BJ (cell line): ENCODE results near the gene CMSS1. TPM values are rescaled to one million over a fixed set of nuclear protein-coding genes. Genes with fewer than 3 reads are reported as not detected.

ENCODE experiments used
- CTCF ChIA-PET: fragments of 350-600 bp; formaldehyde crosslinking; extraction: SDS; loops from one replicate; lab custom pipeline; 2021; ENCODE audit warnings: antibody characterized with exemption, inconsistent platforms; lab: Yijun Ruan, JAX
- POLR2A ChIA-PET: fragments of 300-600 bp; sonication (Branson Sonifier 250); formaldehyde crosslinking; extraction: SDS; loops from one replicate; lab custom pipeline; 2021; ENCODE audit warnings: antibody characterized with exemption; lab: Charles Lee
- DNase-seq: peaks from one replicate; pipeline ENCODE4 v3.0.0-alpha.2; 2011; ENCODE audit warnings: low read depth
- H3K27me3 ChIP-seq: 2 replicates; pipeline ENCODE4 v1.6.0; 2011; ENCODE audit warnings: low read length; ENCODE audit not compliant: control insufficient read depth, insufficient read depth
- H3K36me3 ChIP-seq: 2 replicates; pipeline ENCODE4 v1.5.1; 2011; ENCODE audit warnings: low read length; ENCODE audit not compliant: control insufficient read depth, insufficient read depth
- H3K4me3 ChIP-seq: 2 replicates; pipeline ENCODE4 v1.5.1; 2011; ENCODE audit warnings: low read depth, mild to moderate bottlenecking, control low read depth, low read length
- polyA plus RNA-seq: library from polyadenylated mRNA; depleted of rRNA; stranded (reverse); fragments of >200 nt; gene quantifications from 2 replicates; pipeline ENCODE4 v1.2.3, GENCODE V29; 2011
- TF ChIP-seq, protein P1 (sequence below): IDR thresholded peaks from 2 replicates; pipeline ENCODE4 v1.5.1; 2011; ENCODE audit warnings: low read depth, mild to moderate bottlenecking, control low read depth, inconsistent platforms, low read length, moderate library complexity; ENCODE audit not compliant: insufficient read depth

Gene CMSS1
- polyA plus RNA-seq, 1 experiment: 6.7 TPM

DNA sequence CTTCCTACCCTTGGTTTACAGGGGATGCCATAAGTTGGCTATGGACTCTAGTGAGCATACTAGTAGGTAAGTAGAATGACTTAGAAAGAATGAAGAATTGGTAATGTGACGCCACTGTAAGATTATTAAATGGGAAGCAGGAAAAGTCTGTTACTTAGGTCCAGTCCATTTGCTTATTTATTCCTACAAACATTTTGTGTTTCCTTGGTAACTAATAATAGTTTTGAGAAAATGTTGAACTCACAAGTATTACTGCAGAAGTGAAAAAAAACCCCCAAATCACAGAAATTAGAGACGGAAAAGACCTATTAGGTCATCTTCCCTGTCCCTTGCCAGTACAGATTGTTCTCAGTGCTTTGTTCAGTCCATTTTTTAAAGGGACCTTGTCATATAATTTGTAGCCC, 63.5 kb downstream of the CMSS1 start:
- POLR2A ChIA-PET: no interaction called here
- Histone ChIP-seq H3K4me3 (no peak overlapping the region), H3K36me3 (no peaks in the 10 kb centered on the region), H3K27me3 (no peaks in the 10 kb centered on the region)
- CTCF ChIA-PET: no interaction called here
- no peak for DNase-seq
- TF ChIP-seq, protein P1, sequence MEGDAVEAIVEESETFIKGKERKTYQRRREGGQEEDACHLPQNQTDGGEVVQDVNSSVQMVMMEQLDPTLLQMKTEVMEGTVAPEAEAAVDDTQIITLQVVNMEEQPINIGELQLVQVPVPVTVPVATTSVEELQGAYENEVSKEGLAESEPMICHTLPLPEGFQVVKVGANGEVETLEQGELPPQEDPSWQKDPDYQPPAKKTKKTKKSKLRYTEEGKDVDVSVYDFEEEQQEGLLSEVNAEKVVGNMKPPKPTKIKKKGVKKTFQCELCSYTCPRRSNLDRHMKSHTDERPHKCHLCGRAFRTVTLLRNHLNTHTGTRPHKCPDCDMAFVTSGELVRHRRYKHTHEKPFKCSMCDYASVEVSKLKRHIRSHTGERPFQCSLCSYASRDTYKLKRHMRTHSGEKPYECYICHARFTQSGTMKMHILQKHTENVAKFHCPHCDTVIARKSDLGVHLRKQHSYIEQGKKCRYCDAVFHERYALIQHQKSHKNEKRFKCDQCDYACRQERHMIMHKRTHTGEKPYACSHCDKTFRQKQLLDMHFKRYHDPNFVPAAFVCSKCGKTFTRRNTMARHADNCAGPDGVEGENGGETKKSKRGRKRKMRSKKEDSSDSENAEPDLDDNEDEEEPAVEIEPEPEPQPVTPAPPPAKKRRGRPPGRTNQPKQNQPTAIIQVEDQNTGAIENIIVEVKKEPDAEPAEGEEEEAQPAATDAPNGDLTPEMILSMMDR: no peak

DNA sequence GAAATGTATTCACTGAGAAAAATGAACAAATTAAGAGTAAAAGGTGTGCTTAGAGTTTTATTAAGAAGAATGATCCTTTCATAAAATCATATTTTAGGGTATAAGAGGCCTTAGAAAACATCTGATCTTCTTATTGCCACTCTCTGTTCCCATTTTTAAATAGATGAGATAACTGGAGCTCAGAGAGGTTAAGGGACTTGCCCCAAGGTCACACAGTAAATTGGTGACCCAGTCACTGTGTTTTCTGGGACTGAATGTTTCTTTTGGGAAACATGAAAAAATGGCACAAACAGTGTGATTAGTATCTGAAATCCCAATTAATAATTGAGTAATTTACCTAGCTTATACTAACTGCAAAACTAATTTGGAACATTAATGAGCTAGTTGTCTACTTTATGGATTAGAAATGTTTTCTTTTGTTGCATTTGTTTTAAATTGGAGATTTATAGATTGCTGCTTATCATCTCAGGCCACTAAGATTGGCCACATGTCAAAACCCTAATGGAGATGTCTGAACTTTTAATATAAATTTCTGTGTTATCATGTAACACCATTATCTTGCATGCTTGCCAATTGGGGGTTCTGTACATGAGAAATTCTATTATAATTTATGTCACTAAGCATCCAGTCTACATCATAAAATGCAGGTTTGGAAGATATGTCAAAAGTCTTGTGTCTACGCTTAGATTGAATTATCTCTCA, 64.9 kb downstream of the CMSS1 start:
- TF ChIP-seq, protein P1: no peak
- ChIA-PET CTCF (interaction anchor here (0.5 to 1.0 kb wide), 3 partner anchors 13 to 120 kb away, joined by 3 read pairs; no protein-coding TSS in a partner anchor), POLR2A (no interaction called here)
- Histone ChIP-seq H3K36me3 (no peaks in the 10 kb centered on the region), H3K27me3 (no peaks in the 10 kb centered on the region), H3K4me3 (no peak overlapping the region)
- DNase-seq: no peak

DNA sequence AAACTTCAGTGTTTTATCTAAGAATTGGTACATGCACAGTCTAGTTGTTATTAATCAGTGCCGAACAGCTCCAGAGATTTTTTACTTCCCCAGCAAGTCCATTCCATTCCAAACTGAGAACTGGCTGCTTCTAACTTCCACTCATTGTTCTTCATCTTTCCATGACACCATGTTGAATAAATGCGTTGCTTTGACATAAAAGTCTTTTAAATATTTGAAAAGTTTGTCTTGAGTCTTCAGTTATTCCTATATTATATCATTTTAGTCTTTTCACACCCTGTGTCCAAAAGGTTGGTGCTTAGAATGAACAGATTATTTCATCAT, 65.4 kb downstream of the CMSS1 start:
- Histone ChIP-seq H3K27me3 (no peaks in the 10 kb centered on the region), H3K36me3 (no peaks in the 10 kb centered on the region), H3K4me3 (no peak overlapping the region)
- ChIA-PET POLR2A (no interaction called here), CTCF (interaction anchor here (0.5 to 1.0 kb wide), 3 partner anchors 12 to 119 kb away, joined by 3 read pairs; no protein-coding TSS in a partner anchor)
- no peak for DNase-seq
- TF ChIP-seq, protein P1: no peak

- TF ChIP-seq, protein P1: no peak
- Histone ChIP-seq H3K36me3 (no peaks in the 10 kb centered on the region), H3K27me3 (no peaks in the 10 kb centered on the region), H3K4me3 (no peak overlapping the region)
- no peak for DNase-seq
- POLR2A ChIA-PET: no interaction called here
- CTCF ChIA-PET: interaction anchor here (1.0 kb wide), 1 partner anchor 24 kb away, joined by 3 read pairs; no protein-coding TSS in a partner anchor
Measured at GRCh38 chr3:99883693-99884092, 66.0 kb downstream of the CMSS1 start.

- TF ChIP-seq, protein P1: no peak
- POLR2A ChIA-PET: no interaction called here
- Histone ChIP-seq H3K27me3 (no peaks in the 10 kb centered on the region), H3K4me3 (no peak overlapping the region), H3K36me3 (no peaks in the 10 kb centered on the region)
- CTCF ChIA-PET: interaction anchor here (1.1 kb wide), 1 partner anchor 370 kb away, joined by 3 read pairs; no protein-coding TSS in a partner anchor
- no peak for DNase-seq
Measured at GRCh38 chr3:99884484-99884883, 66.8 kb downstream of the CMSS1 start.
